HG02973 (cell line): ENCODE data around the gene ACIN1.
"Not testable (repeated sequence)": the region's sequence is repeated elsewhere in the genome, so short reads cannot be mapped to it uniquely, and the experiment has no call there.

Experiments used
- ATAC-seq: cut with Tn5 transposase; IDR thresholded peaks from one replicate; pipeline ENCODE4 v1.9.1; 2021; ENCODE audit warnings: moderate library complexity; ENCODE audit not compliant: unreplicated experiment

Gene ACIN1

DNA sequence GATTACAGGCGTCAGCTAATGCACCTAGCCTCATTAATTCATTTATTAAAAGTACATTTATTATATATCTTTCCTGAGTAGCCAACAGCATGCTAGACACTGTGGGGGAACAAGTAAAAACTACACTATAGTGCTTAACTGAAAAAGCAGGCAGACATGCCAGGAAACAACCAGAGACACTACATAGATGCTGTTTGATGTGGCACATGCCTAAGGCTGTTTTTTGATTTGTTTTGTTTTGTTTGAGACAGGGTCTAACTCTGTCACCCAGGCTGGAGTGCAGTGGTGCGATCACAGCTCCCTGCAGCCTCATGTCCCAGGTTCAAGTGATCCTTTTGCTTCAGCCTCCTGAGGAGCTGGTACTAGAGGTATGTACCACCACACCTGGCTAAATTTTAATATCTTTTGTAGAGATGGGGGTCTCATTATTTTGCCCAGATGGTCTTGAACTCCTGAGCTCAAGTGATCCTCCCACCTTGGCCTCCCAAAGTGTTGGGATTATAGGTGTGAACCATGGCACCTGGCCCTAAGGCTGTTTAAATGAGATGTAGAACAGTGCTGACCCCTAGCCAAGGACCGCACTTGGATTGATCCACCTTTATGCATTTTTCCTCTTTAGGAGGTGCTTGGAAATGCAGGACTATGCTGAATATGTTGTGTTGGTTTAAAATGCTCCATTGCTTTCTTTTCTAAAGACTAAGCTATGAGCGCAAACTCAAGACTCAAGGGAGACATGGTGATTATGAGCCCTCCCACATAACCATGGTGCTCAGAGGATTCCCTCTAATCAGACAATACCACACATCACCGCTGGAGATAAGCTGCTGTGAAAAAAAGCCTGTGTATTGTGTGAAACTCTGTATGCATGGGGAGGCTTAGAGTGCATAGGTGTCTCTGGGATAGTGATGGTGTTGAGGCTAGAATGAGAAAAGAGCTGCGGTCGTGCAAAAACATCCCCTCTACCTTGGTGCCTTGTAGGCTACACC, 74.5 kb downstream of the ACIN1 start:
- no peak for ATAC-seq

DNA sequence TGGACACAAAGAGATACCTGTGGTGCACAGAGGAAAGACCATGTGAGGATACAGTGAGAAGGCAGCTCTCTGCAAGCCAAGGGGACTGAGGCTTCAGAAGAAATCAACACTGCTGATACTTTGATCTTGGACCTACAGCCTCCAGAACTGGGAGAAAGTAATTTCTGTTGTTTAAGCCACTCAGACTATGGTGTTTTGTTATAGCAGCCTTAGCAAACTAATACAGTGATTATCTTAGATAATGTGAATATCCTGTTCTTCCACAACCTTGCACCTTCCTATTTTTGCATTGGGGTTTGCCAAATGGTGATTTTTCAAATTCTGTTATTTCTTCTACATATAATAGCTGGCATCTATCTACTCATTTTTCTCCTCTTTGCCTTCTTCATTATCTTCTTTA, 76.8 kb downstream of the ACIN1 start:
- ATAC-seq = no peak

DNA sequence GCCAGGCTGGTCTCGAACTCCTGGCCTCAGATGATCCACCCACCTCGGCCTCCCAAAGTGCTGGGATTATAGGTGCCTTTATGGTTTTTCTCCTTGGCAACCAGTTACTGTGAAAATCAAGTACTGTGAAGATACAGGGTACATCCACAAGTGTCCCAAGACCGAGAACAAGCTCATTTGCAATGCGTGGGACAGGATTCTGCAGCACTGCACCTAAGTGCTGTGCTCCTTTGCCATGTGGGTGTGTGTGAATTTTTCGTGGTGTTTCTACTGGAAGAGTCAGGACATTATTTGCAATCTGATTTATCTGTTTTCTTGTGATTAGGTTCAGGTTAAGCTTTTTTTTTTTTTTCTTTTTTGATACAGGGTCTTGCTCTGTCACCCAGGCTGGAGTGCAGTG, 77.8 kb downstream of the ACIN1 start:
- no peak for ATAC-seq

DNA sequence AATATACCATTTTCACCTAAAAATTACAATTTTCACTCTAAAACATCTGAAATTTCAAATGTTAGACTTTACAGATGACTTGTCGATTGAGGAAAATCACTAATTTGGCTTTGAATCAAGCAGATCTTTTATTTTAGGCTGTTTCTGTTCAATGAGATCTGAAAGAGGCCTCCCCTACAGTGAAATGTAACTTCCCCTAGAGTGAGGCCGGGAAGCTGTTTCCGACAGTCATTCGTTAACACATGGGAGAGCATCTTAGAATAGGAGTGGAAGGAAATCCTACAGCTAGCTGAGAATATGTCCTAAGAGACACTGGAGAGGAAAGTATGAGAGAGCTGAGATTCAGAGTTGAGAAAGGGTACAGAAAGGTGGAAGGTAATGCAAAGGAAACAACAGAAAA, 79.3 kb downstream of the ACIN1 start:
- ATAC-seq = no peak

DNA sequence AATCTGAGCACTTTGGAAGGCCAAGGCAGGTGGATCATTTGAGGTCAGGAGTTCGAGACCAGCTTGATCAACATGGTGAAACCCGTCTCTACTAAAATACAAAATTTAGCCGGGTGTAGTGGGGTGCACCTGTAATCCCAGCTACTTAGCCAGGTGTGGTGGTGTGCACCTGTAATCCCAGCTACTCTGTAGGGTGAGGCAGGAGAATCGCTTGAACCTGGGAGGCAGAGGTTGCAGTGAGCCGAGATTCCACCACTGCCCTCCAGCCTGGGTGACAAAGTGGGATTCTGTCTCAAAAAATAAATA, 81.2 kb downstream of the ACIN1 start:
- ATAC-seq = not testable (repeated sequence)

DNA sequence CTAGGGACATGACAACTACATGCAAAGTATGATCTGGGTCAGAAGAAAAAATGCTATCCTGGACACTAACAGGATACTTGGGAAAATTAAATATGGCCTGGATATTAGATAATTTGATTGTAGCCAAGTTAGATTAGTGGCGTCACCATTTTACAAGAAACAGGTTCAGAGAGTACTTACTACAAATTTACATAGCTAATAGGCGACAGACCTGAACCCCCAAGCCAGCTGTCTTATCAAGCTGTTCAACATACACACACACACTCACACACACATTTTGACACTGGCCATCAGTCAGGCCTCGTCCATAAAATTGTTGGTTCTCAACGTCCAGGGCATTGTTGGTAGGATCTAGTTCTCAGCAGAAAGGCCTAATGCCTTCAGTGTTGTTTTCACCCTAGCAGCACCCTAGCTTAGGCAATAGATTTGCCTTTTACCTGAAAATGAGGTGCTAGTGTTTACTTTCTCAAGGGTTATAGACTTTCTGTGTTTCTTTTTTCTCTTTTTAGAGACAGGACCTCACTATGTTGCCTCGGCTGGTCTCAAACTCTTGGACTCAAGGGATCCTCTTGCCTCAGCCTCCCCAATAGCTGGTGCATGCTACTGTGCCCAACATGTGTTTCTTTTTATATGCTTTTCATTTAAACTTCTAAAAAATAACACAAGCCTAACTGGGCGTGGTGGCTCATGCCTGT, 81.7 kb downstream of the ACIN1 start:
- no peak for ATAC-seq

DNA sequence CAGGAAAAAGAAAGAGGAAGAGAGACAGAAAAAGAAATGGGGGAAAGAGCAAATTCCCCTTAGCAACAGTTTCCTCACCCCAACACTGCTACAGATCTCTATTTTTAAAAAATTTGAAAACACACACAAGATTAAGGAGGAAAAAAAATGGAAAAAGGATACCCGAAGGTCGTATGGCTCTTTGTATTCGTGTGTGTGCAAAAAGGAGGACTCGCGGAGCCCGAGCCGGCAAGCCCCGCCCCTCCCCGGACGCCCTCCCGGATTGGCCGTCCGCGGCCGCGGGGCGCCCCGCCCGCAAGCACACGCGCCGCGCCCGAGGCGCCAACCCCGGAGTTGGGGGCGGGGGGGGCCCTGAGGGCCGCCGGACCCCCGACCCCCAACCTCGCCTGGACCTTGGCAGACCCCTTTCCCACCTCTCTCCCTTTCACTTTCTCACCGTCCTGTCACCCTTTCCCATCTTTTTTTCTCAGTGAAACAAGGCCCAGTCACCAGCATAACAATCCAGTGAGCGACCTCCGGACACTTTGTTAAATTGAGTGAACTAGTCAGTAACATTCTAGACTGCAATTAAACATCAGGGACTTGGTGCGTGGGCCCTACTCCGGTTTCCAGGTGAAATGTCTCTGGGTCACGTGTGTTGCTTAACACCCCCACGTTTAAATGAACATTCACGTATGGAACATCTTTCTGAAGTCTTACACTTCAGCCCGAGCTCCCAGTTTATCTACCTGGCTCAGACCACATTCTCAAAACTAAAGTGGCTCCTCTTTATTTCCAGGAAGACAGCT, 84.8 kb downstream of the ACIN1 start, which contains the start of gene C14orf93:
Gene C14orf93, minus strand, starts transcription at position 205 of the 788 bp plus-strand sequence. CDS start 11,120 bp downstream, outside the sequence.
- ATAC-seq = no peak

DNA sequence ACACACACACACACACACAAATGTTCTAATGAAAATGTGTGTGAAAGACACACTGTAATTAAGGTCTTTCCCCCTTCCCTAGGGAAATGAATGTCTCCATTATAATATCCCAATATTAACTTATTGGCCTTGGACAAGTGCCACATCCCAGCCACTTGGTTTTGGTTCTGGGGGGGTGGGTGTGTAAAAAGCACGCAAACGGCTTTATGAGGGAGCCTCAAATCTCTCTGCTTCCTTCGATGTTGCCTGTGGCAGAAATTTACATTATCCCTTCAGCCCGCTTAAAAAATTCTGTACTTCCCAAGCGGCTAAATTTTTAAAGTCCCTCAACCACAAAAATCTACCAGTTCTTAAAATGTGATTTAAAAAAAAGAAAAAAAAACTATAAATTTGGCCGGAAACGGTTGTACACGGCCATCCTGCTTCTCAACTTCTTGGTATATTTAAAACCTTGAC, 85.4 kb downstream of the ACIN1 start:
- ATAC-seq = no peak

DNA sequence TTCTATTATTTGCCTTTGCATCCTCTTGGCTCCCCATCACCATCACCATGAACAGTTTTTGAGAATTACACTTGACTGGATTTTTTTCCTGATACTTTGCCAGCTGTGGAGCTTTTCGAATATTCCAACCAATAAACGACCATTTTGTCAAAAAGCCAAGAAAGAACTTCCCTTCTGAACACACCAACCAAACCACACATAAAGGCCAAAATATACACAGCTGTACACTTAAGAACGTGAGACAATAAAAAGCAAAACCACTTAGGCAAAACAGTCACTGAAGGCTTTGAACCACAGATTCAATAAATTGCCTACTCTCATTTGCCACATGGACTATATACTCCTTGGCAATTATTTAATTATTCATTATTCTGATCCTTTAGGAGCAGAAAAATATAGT, 86.1 kb downstream of the ACIN1 start:
- ATAC-seq = no peak
